Epidermal melanocyte (primary cell): ENCODE data around the gene RTEL1.

Experiments used
- DNase-seq: peaks from one replicate; pipeline ENCODE4 v3.0.0; 2011; ENCODE audit warnings: low spot score; ENCODE audit not compliant: insufficient read length

RTEL1 gene

DNA sequence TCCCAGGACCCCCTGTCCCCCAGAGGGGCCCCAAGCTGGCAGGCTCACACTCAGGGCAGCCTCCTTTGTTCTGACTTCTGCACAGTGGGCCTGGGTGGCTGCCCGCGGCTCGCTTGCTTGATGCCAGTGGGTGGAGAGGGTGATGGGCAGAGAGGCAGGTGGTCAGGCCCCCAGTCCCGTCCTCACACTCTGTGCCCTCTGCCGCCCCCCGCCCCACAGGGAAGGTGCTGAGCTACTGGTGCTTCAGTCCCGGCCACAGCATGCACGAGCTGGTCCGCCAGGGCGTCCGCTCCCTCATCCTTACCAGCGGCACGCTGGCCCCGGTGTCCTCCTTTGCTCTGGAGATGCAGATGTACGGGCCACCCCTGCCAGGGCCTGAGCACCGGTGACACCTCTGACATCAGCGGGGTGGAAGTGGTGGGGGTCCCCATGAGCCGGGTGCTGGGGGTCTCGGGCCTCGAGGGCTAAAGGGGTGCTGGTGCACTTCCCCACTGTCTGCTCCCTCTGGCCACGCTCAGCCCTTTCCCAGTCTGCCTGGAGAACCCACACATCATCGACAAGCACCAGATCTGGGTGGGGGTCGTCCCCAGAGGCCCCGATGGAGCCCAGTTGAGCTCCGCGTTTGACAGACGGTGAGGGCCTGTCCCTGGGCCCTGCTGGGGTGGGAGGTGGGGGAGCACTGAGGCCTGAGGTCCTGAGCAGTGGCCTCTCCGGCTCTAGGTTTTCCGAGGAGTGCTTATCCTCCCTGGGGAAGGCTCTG is 29.5 kb downstream of the RTEL1 start:
- no peak for DNase-seq

DNA sequence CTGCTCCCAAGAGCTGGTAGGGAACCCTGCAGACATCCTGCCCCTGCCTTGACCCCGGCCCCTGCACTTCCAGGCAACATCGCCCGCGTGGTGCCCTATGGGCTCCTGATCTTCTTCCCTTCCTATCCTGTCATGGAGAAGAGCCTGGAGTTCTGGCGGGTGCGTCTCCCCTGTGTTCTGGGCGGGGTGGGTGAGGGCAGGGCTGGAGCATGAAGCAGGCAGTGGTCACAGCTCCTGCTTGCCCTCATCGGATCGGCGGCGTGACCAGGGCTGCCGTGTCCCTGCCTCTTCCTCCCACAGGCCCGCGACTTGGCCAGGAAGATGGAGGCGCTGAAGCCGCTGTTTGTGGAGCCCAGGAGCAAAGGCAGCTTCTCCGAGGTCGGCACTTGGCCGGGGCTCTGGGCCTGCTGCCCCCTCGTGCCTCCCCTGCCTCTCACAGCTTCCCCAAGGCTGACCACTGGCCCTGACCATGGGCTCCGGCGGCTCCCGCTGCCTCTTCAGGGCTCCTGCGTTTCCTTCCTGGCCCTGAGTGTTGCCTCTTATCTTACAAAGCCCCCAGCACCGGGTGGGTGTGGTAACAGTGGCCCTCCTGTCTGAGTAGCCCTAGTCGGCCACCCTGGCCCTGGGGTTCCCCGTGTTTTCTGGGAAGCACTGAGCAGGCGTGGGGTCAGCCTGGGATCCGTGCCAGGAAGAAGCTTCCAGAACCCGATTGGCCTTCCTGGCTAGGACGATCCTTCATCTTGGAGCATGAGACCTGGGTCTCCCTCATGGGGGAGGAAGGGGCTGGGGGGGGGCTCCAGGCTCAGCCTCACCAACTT is 30.3 kb downstream of the RTEL1 start:
- DNase-seq, result no peak

DNA sequence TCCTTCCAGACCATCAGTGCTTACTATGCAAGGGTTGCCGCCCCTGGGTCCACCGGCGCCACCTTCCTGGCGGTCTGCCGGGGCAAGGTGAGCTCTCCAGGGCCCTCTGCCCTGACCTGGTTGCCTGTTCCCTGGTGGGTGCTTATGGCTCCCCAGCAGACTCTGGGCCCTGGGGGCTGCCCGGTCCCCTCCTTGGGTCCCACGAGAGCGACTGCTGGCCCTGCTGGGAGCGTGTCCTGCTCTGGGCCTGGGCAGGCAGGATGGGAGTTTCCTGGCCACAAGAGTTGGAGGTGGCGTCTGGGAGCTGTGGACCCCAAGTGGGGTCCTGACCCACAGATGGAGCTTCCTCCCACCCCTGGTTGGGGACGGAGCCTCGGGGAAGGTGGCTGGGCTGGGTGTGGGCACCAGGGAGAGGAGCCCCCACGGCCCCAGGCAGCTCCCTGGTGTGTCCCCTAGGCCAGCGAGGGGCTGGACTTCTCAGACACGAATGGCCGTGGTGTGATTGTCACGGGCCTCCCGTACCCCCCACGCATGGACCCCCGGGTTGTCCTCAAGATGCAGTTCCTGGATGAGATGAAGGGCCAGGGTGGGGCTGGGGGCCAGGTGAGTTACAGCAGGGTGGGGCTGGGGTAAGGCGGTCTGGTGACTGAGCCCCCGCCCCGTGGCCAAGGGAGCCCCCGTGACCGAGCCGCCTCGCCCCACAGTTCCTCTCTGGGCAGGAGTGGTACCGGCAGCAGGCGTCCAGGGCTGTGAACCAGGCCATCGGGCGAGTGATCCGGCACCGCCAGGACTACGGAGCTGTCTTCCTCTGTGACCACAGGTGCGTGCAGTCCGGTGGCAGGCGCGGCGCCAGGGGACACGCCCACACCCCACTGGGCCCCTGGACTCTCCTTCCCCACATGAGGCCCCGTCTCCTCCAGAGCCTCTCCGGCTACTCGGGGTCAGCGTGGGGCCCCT is 31.2 kb downstream of the RTEL1 start:
- no peak for DNase-seq

GRCh38 chr20:63690003-63690897 is 32.1 kb downstream of the RTEL1 start:
- no peak for DNase-seq

DNA sequence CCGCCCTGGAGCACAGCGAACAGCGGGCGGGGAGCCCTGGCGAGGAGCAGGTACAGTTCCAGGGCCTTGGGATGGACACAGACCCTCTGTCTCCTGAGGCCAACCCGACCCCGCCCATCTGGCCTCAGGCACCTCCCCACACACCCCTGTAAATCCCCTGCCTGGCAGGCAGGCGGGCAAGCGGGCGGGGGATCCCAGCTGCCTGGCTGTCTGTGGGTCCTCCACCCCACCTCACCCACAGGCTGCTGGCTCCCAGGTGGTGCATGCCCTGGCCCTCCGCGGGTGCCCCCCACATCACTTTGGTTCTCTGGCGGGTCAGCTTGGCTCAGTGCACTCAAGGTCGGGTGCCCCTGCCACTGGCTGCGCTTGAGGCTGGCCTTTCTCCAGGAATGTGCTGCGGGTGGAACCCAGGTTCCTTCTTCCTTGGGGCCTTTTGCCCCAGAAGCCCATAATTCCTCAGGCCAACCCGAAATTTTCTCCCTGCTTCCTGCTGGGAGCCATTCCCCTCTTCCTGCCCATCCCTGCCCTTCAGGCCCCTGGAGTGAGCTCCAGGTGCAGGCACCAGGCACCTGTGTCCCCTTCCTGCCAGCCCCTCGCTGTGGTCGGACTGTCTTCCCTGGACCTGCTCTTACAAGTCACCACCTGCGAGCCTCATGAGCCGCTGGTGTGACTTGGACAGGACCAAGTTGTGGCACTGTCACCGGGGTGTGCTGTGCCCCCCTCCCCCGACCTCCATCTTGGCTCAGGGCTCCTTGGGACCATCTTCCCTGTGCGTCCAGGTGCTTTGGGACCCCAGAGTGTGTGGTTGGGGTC is 33.0 kb downstream of the RTEL1 start:
- DNase-seq, result no peak

DNA sequence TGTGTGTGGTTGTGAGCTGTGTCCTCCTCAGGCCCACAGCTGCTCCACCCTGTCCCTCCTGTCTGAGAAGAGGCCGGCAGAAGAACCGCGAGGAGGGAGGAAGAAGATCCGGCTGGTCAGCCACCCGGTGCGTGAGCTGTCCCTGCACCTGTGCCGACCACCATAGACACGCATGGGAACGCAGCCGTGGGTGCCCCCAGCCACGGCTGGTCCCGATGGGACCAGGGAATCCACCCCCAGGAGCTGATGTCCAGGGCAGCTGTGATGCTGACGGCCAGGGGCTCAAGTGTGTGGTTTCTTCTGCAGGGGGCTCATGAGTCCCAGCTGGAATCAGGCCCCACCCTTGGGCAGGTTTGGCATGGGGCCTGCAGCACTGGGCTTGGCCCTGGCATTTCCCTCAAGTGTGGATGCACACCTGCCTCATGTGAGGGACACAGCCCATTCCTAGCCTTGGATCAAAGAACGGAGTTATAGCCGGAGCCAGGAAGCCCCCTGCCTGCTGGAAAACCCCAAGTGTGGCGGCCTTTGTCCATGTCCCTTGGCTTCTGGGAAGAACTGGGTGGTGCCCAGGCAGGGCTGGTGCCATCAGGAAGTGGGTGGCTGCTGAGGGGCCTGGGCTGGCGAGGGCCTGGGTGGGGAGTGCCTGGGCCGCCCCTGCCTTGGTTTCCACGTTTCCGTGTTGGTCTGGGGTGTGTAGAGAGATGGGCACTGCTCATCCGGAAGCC is 33.8 kb downstream of the RTEL1 start:
- DNase-seq, result no peak

DNA sequence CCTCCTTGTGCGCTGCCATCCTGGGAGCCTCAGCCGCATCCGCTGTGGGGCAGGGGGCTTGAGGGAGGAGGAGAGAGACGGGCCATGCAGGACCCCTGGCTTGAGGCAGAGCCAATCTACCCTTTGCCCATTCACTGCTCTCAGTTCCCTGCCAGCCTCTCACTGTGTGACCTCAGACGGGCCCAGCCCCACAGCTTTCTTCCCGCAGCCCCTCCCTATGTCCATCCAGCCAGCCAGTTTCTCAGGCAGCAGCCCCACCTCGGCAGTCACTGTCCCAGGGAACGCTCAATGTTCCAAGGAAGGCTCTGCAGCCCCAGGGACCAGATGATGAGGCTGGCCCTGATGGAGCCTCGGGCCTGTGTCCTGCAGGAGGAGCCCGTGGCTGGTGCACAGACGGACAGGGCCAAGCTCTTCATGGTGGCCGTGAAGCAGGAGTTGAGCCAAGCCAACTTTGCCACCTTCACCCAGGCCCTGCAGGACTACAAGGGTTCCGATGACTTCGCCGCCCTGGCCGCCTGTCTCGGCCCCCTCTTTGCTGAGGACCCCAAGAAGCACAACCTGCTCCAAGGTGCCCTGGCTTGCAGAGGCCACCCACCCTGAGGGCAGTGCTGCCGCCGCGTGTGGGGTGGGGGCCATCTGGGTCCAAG is 34.4 kb downstream of the RTEL1 start:
- DNase-seq, result no peak

GRCh38 chr20:63693083-63693732 is 35.1 kb downstream of the RTEL1 start:
- DNase-seq, result no peak

GRCh38 chr20:63693733-63694583 is 35.8 kb downstream of the RTEL1 start:
- DNase-seq, result no peak

GRCh38 chr20:63694584-63695423 is 36.7 kb downstream of the RTEL1 start:
- DNase-seq, result no peak

DNA sequence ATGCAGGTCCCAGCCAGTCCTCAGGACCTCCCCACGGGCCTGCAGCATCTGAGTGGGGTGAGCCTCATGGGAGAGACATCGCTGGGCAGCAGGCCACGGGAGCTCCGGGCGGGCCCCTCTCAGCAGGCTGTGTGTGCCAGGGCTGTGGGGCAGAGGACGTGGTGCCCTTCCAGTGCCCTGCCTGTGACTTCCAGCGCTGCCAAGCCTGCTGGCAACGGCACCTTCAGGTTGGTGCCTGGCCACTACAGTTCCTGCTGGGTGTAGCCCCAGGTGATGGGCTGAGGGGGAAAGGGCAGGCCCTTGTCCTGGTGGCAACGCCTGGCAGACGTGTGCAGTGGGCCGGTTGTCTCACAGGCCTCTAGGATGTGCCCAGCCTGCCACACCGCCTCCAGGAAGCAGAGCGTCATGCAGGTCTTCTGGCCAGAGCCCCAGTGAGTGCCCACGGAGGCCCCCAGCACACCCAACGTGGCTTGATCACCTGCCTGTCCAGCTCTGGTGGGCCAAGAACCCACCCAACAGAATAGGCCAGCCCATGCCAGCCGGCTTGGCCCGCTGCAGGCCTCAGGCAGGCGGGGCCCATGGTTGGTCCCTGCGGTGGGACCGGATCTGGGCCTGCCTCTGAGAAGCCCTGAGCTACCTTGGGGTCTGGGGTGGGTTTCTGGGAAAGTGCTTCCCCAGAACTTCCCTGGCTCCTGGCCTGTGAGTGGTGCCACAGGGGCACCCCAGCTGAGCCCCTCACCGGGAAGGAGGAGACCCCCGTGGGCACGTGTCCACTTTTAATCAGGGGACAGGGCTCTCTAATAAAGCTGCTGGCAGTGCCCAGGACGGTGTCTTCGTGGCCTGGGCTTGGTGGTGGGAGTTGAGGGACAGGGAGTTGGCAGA is 37.6 kb downstream of the RTEL1 start:
- no peak for DNase-seq

DNA sequence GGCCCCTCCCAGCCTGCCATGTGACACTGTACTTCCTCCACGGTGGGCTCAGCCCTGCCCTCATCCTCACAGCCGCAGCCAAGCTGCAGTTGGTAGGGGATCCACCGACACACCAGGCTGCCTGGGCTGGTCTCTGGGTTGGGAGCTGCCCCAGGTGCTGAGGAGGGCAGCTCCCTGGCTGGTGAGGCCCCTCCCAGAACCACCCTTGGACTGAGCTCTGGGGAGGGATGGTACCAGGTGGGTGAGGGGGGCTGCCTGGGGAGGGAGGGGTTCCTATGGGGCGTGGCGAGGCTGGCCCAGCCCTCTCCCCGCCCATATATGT is 38.2 kb downstream of the RTEL1 start:
- no peak for DNase-seq

DNA sequence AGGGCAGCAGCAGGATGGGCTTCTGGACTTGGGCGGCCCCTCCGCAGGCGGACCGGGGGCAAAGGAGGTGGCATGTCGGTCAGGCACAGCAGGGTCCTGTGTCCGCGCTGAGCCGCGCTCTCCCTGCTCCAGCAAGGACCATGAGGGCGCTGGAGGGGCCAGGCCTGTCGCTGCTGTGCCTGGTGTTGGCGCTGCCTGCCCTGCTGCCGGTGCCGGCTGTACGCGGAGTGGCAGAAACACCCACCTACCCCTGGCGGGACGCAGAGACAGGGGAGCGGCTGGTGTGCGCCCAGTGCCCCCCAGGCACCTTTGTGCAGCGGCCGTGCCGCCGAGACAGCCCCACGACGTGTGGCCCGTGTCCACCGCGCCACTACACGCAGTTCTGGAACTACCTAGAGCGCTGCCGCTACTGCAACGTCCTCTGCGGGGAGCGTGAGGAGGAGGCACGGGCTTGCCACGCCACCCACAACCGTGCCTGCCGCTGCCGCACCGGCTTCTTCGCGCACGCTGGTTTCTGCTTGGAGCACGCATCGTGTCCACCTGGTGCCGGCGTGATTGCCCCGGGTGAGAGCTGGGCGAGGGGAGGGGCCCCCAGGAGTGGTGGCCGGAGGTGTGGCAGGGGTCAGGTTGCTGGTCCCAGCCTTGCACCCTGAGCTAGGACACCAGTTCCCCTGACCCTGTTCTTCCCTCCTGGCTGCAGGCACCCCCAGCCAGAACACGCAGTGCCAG is 38.7 kb downstream of the RTEL1 start, which contains the start of gene TNFRSF6B:
TSS of gene TNFRSF6B (plus strand) at position 25 of the 729 bp plus-strand sequence. CDS start at position 141, 116 bp downstream.
- DNase-seq, result no peak

- DNase-seq, result no peak
Measured at GRCh38 chr20:63697357-63697867, 39.3 kb downstream of the RTEL1 start.
